Measurements from ENCODE around the gene NCLN.

DNA sequence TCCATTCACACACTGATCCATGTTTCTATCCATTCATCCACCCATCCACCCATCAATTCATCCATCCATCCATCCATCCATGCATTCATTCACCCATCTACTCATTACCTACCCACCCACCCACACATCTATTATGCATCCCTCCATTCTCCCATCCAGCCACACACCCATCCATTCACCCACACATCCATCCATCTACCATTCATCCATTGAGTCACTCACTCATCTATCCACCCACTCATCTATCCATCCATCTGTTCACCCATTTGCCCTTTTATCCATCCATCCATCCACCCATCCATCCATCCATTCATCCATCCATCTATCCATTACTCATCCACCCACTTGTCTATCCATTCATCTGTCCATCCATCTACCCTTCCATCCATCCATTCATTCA, 68.8 kb downstream of the NCLN start:
- TF ChIP-seq, protein P1, sequence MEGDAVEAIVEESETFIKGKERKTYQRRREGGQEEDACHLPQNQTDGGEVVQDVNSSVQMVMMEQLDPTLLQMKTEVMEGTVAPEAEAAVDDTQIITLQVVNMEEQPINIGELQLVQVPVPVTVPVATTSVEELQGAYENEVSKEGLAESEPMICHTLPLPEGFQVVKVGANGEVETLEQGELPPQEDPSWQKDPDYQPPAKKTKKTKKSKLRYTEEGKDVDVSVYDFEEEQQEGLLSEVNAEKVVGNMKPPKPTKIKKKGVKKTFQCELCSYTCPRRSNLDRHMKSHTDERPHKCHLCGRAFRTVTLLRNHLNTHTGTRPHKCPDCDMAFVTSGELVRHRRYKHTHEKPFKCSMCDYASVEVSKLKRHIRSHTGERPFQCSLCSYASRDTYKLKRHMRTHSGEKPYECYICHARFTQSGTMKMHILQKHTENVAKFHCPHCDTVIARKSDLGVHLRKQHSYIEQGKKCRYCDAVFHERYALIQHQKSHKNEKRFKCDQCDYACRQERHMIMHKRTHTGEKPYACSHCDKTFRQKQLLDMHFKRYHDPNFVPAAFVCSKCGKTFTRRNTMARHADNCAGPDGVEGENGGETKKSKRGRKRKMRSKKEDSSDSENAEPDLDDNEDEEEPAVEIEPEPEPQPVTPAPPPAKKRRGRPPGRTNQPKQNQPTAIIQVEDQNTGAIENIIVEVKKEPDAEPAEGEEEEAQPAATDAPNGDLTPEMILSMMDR (IDR thresholded peaks at IDR 0.05), result no peak
- no peak for TF ChIP-seq POLR2A (IDR thresholded peaks at IDR 0.05)

Measured in testis (tissue), 2 donors.